ENCODE measurements around the gene FLNB.

GRCh38 chr3:58055314-58055713 is 47.1 kb downstream of the FLNB start:
- no peak for TF ChIP-seq CTCF (conservative IDR thresholded peaks at IDR 0.05)
- no peak for TF ChIP-seq ZFX (IDR thresholded peaks at IDR 0.05)
